Activated T-cell treated with anti-CD3 and anti-CD28 coated beads, Interleukin-2, amount 50 U/mL, for 72 hours (primary cell): ENCODE data around the gene ITGAD. TPM values are rescaled to one million over a fixed set of nuclear protein-coding genes. Genes with fewer than 3 reads are reported as not detected.

Experiments
- ATAC-seq, 2 donors: fragments of 150-1000 bp; cut with Tn5 transposase; replicated peaks in 1 of 2; 2 replicates each; pipeline ENCODE4 v1.10.0; 2021; ENCODE audit warnings: moderate library complexity in 2 of 2, mild to moderate bottlenecking in 1 of 2
- DNase-seq, 2 donors: peaks; one replicate each; pipeline ENCODE4 v3.0.0; 2021 to 2022; ENCODE audit warnings: mixed read lengths in 1 of 2
- H3K27ac Mint-ChIP-seq: one replicate; pipeline ENCODE4 v1.8.0; 2022; ENCODE audit warnings: mild to moderate bottlenecking, moderate library complexity, mixed read lengths
- H3K27me3 Mint-ChIP-seq: one replicate; pipeline ENCODE4 v1.8.0; 2022; ENCODE audit warnings: low read depth, mixed read lengths
- H3K36me3 Mint-ChIP-seq, 2 donors: one replicate each; pipeline ENCODE4 v1.8.0; 2022; ENCODE audit warnings: mixed read lengths in 2 of 2, mild to moderate bottlenecking in 1 of 2; ENCODE audit not compliant: insufficient read depth in 2 of 2
- H3K4me1 Mint-ChIP-seq: one replicate; pipeline ENCODE4 v1.8.0; 2022; ENCODE audit warnings: low read depth, mixed read lengths
- H3K4me3 Mint-ChIP-seq, 2 donors: one replicate each; pipeline ENCODE4 v1.8.0; 2022; ENCODE audit warnings: mild to moderate bottlenecking in 2 of 2, mixed read lengths in 2 of 2, moderate library complexity in 2 of 2
- H3K9me3 Mint-ChIP-seq, 2 donors: one replicate each; pipeline ENCODE4 v1.8.0; 2022; ENCODE audit warnings: mixed read lengths in 2 of 2
- total RNA-seq, 2 donors: library from RNA; stranded (reverse); gene quantifications; one replicate each; pipeline ENCODE4 v1.2.3, GENCODE V29; 2022

The ITGAD gene
- total RNA-seq, 2 donors from 2014 or later: 0.05 to 0.14 TPM

GRCh38 chr16:31375231-31375630 is 17.9 kb upstream of the ITGAD start:
- no peak for DNase-seq
- peaks cover 8% of the 10 kb centered on the region for H3K27me3 Mint-ChIP-seq

GRCh38 chr16:31376705-31377104 is 16.4 kb upstream of the ITGAD start:
- ATAC-seq (no peak), DNase-seq (no peak)
- H3K9me3 Mint-ChIP-seq: no peaks in the 10 kb centered on the region
- H3K36me3 Mint-ChIP-seq: peaks cover 1 to 2% of the 10 kb centered on the region in 2 donors
- H3K27ac Mint-ChIP-seq: no peak overlapping the region
- H3K4me3 Mint-ChIP-seq: no peak overlapping the region
- H3K27me3 Mint-ChIP-seq: peaks cover 8% of the 10 kb centered on the region
- no peaks in the 10 kb centered on the region for H3K4me1 Mint-ChIP-seq

More at GRCh38 chr16:31375231-31375630, 17.9 kb upstream of the ITGAD start:
- H3K4me3 Mint-ChIP-seq: no peak overlapping the region
- no peak for ATAC-seq
- no peak overlapping the region for H3K27ac Mint-ChIP-seq
- no peaks in the 10 kb centered on the region for H3K9me3 Mint-ChIP-seq
- H3K36me3 Mint-ChIP-seq: peaks cover 1 to 2% of the 10 kb centered on the region in 2 donors
- no peaks in the 10 kb centered on the region for H3K4me1 Mint-ChIP-seq

- H3K27me3 Mint-ChIP-seq: peaks cover 8% of the 10 kb centered on the region
- H3K4me3 Mint-ChIP-seq: no peak overlapping the region
- H3K4me1 Mint-ChIP-seq: peaks cover 2% of the 10 kb centered on the region
- no peaks in the 10 kb centered on the region for H3K9me3 Mint-ChIP-seq
- ATAC-seq: no peak
- peaks cover 1 to 2% of the 10 kb centered on the region in 2 donors for H3K36me3 Mint-ChIP-seq
- no peak overlapping the region for H3K27ac Mint-ChIP-seq
- DNase-seq: no peak
Observed at GRCh38 chr16:31377210-31377903, 15.8 kb upstream of the ITGAD start.

- ATAC-seq (no peak), DNase-seq (no peak)
- Mint-ChIP-seq H3K27ac (no peak overlapping the region), H3K4me3 (no peak overlapping the region), H3K36me3 (peaks cover 1 to 2% of the 10 kb centered on the region in 2 donors), H3K4me1 (peaks cover 12% of the 10 kb centered on the region), H3K9me3 (no peaks in the 10 kb centered on the region), H3K27me3 (no peaks in the 10 kb centered on the region)
Observed at GRCh38 chr16:31380201-31380600, 12.9 kb upstream of the ITGAD start.

DNA sequence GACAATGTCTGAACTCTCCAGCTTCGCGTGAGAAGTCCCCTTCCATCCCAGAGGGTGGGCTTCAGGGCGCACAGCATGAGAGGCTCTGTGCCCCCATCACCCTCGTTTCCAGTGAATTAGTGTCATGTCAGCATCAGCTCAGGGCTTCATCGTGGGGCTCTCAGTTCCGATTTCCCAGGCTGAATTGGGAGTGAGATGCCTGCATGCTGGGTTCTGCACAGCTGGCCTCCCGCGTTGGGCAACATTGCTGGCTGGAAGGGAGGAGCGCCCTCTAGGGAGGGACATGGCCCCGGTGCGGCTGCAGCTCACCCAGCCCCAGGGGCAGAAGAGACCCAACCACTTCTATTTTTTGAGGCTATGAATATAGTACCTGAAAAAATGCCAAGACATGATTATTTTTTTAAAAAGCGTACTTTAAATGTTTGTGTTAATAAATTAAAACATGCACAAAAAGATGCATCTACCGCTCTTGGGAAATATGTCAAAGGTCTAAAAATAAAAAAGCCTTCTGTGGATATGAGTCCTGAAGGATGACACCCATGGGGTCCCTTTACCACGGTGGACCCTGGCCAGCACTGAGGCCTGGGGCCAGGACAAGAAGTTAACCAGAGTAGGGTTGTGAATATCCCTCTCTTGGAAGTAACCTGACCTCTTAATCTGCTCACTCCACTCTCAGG is 10.5 kb upstream of the ITGAD start:
- H3K27ac Mint-ChIP-seq: no peak overlapping the region
- H3K27me3 Mint-ChIP-seq: peaks cover 4% of the 10 kb centered on the region
- H3K4me3 Mint-ChIP-seq: no peak overlapping the region
- no peaks in the 10 kb centered on the region for H3K36me3 Mint-ChIP-seq
- ATAC-seq: peak in 1 of 2 donors; percentile 32
- H3K4me1 Mint-ChIP-seq: peaks cover 37% of the 10 kb centered on the region
- H3K9me3 Mint-ChIP-seq: no peaks in the 10 kb centered on the region
- DNase-seq: peak; percentile 73 to 81

DNA sequence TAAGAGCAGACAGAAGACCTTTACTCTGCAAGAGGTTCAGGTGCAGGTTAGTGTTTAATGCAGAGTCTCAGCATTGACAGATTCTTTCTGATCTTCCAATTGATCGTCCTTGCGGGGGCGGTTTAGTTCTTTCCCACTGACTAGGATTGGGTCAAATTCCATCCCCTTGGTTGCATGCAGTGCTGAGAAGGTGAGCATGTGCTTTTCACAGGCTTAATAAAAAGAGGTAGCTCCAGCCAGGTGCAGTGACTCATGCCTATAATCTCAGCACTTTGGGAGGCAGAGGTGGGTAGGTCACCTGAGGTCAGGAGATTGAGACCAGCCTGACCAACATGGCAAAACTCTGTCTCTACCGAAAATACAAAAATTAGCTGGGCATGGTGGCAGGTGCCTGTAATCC is 7.5 kb upstream of the ITGAD start:
- ATAC-seq (peak; percentile 2 to 5), DNase-seq (no peak)
- peak overlapping the region; percentile 41 for H3K27ac Mint-ChIP-seq
- H3K9me3 Mint-ChIP-seq: no peaks in the 10 kb centered on the region
- no peaks in the 10 kb centered on the region for H3K36me3 Mint-ChIP-seq
- H3K4me3 Mint-ChIP-seq: peak overlapping the region; percentile 28 to 76
- peaks cover 38% of the 10 kb centered on the region for H3K4me1 Mint-ChIP-seq
- peaks cover 6% of the 10 kb centered on the region for H3K27me3 Mint-ChIP-seq

- peak overlapping the region; percentile 31 to 76 for H3K4me3 Mint-ChIP-seq
- peak overlapping the region; percentile 80 for H3K27ac Mint-ChIP-seq
- H3K27me3 Mint-ChIP-seq: peaks cover 6% of the 10 kb centered on the region
- ATAC-seq (peak; percentile 95), DNase-seq (peak; percentile 52 to 54)
- no peaks in the 10 kb centered on the region for H3K36me3 Mint-ChIP-seq
- no peaks in the 10 kb centered on the region for H3K9me3 Mint-ChIP-seq
- peaks cover 38% of the 10 kb centered on the region for H3K4me1 Mint-ChIP-seq
Observed at GRCh38 chr16:31386157-31386984, 6.8 kb upstream of the ITGAD start.

DNA sequence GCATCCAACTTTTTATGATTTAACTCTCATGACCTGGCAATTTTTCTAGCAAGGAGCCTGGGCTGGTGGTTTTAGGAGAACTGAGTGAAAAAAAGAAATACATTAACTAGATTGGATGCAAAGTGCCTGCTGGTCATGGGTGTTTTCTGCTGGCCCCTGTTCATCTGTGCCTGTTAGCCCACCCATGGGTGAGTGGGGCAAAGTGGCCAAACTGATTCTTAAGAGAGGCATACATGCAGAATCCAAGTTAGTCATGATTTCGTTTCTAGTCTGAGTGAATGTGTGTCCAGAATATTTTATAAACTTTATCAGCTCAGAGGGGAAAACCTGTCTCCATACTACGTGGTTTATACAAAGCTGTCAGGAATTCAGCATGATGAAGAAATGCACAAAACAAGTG is 4.6 kb upstream of the ITGAD start:
- no peak overlapping the region for H3K4me3 Mint-ChIP-seq
- ATAC-seq: no peak
- no peaks in the 10 kb centered on the region for H3K9me3 Mint-ChIP-seq
- H3K27me3 Mint-ChIP-seq: peaks cover 6% of the 10 kb centered on the region
- H3K4me1 Mint-ChIP-seq: peaks cover 36% of the 10 kb centered on the region
- no peak overlapping the region for H3K27ac Mint-ChIP-seq
- H3K36me3 Mint-ChIP-seq: no peaks in the 10 kb centered on the region
- DNase-seq: no peak

GRCh38 chr16:31390504-31391041 is 2.6 kb upstream of the ITGAD start:
- Mint-ChIP-seq H3K27me3 (peaks cover 12% of the 10 kb centered on the region), H3K4me3 (no peak overlapping the region), H3K9me3 (no peaks in the 10 kb centered on the region), H3K27ac (no peak overlapping the region), H3K4me1 (peaks cover 27% of the 10 kb centered on the region), H3K36me3 (no peaks in the 10 kb centered on the region)
- ATAC-seq (no peak), DNase-seq (no peak)

GRCh38 chr16:31395647-31396046 is 2.5 kb downstream of the ITGAD start:
- Mint-ChIP-seq H3K4me1 (peaks cover 16% of the 10 kb centered on the region), H3K27ac (no peak overlapping the region), H3K36me3 (peaks cover 0 to 3% of the 10 kb centered on the region in 2 donors), H3K9me3 (peaks cover 0 to 9% of the 10 kb centered on the region in 2 donors), H3K27me3 (peaks cover 6% of the 10 kb centered on the region), H3K4me3 (no peak overlapping the region)
- ATAC-seq (no peak), DNase-seq (no peak)

- no peak for ATAC-seq
- peaks cover 0 to 9% of the 10 kb centered on the region in 2 donors for H3K9me3 Mint-ChIP-seq
- peaks cover 0 to 3% of the 10 kb centered on the region in 2 donors for H3K36me3 Mint-ChIP-seq
Observed at GRCh38 chr16:31397096-31397660, 4.0 kb downstream of the ITGAD start.

GRCh38 chr16:31397701-31398100 is 4.6 kb downstream of the ITGAD start:
- Mint-ChIP-seq H3K36me3 (peaks cover 0 to 3% of the 10 kb centered on the region in 2 donors), H3K4me3 (no peak overlapping the region)
- DNase-seq: no peak

More at GRCh38 chr16:31397096-31397660, 4.0 kb downstream of the ITGAD start:
- DNase-seq: no peak
- Mint-ChIP-seq H3K27me3 (peaks cover 6% of the 10 kb centered on the region), H3K27ac (no peak overlapping the region), H3K4me3 (no peak overlapping the region), H3K4me1 (peaks cover 16% of the 10 kb centered on the region)

More at GRCh38 chr16:31397701-31398100, 4.6 kb downstream of the ITGAD start:
- peaks cover 18% of the 10 kb centered on the region for H3K4me1 Mint-ChIP-seq
- peaks cover 0 to 9% of the 10 kb centered on the region in 2 donors for H3K9me3 Mint-ChIP-seq
- H3K27ac Mint-ChIP-seq: no peak overlapping the region
- peaks cover 6% of the 10 kb centered on the region for H3K27me3 Mint-ChIP-seq
- no peak for ATAC-seq
